WTC11 (cell line): ENCODE data around the gene INPP4B. TPM values are rescaled to one million over a fixed set of nuclear protein-coding genes. Genes with fewer than 3 reads are reported as not detected.

Experiments
- ATAC-seq: fragments of 200-7000 bp; cut with Tn5 transposase; 2 replicates; pipeline ENCODE4 v1.10.0; 2021; ENCODE audit warnings: mild to moderate bottlenecking, moderate library complexity
- CTCF ChIA-PET: fragments of 300-600 bp; sonication (Branson Sonifier 250); formaldehyde crosslinking; loops from one replicate; lab custom pipeline; 2021; ENCODE audit warnings: antibody characterized with exemption; lab: Charles Lee
- POLR2A ChIA-PET: fragments of 350-600 bp; sonication (Branson Sonifier 250); formaldehyde crosslinking; loops from one replicate; lab custom pipeline; 2021; ENCODE audit warnings: antibody characterized with exemption; lab: Charles Lee
- DNase-seq: peaks from one replicate; pipeline ENCODE4 v3.0.0; 2021; ENCODE audit warnings: low spot score
- H3K27ac Mint-ChIP-seq: 2 replicates; pipeline ENCODE4 v1.8.0; 2021; ENCODE audit warnings: mixed read lengths
- H3K27me3 Mint-ChIP-seq: 2 replicates; pipeline ENCODE4 v1.8.0; 2021; ENCODE audit warnings: low read depth, mild to moderate bottlenecking, moderate library complexity, mixed read lengths
- H3K36me3 Mint-ChIP-seq: 2 replicates; pipeline ENCODE4 v1.8.0; 2021; ENCODE audit warnings: mixed read lengths
- H3K4me1 Mint-ChIP-seq: 2 replicates; pipeline ENCODE4 v1.8.0; 2022; ENCODE audit warnings: mixed read lengths
- H3K4me3 Mint-ChIP-seq: 2 replicates; pipeline ENCODE4 v1.8.0; 2021; ENCODE audit warnings: mild to moderate bottlenecking, moderate library complexity, mixed read lengths
- H3K9me3 Mint-ChIP-seq: 2 replicates; pipeline ENCODE4 v1.8.0; 2021; ENCODE audit warnings: mixed read lengths
- AR ChIP-seq: fragments of 250-450 bp; sonication (Bioruptor Pico); IDR thresholded peaks from 2 replicates; pipeline ENCODE4 v1.9.0; 2021; ENCODE audit warnings: mild to moderate bottlenecking
- ARID4B ChIP-seq: sonication (generic); formaldehyde crosslinking; IDR thresholded peaks from 2 replicates; pipeline ENCODE4 v1.8.0; 2023; ENCODE audit warnings: missing genetic modification reagents, mild to moderate bottlenecking, borderline replicate concordance
- CREB1 ChIP-seq: sonication (generic); formaldehyde crosslinking; IDR thresholded peaks from 2 replicates; pipeline ENCODE4 v1.8.0; 2023; ENCODE audit warnings: mild to moderate bottlenecking, missing genetic modification reagents
- CREM ChIP-seq: sonication (generic); formaldehyde crosslinking; IDR thresholded peaks from 2 replicates; pipeline ENCODE4 v1.8.1; 2022; ENCODE audit warnings: mild to moderate bottlenecking, missing genetic modification reagents, moderate library complexity
- CTCF ChIP-seq: fragments of 200-600 bp; IDR thresholded peaks from 2 replicates; pipeline ENCODE4 v1.8.0; 2022; ENCODE audit warnings: antibody characterized with exemption
- E2F5 ChIP-seq: sonication (generic); formaldehyde crosslinking; IDR thresholded peaks from 2 replicates; pipeline ENCODE4 v1.8.1; 2022; ENCODE audit warnings: mild to moderate bottlenecking, moderate library complexity, missing genetic modification reagents
- FOXP1 ChIP-seq: sonication (generic); formaldehyde crosslinking; IDR thresholded peaks from 2 replicates; pipeline ENCODE4 v1.8.0; 2022; ENCODE audit warnings: missing genetic modification reagents, mild to moderate bottlenecking, moderate library complexity, borderline replicate concordance
- GRHL2 ChIP-seq: fragments of 250-450 bp; sonication (Bioruptor Pico); IDR thresholded peaks from 2 replicates; pipeline ENCODE4 v1.8.0; 2022; ENCODE audit warnings: mild to moderate bottlenecking, moderate library complexity; ENCODE audit not compliant: insufficient replicate concordance, severe bottlenecking
- HMGA2 ChIP-seq: fragments of 250-450 bp; sonication (Bioruptor Pico); IDR thresholded peaks from 2 replicates; pipeline ENCODE4 v1.4.0; 2021; ENCODE audit warnings: mild to moderate bottlenecking, moderate library complexity
- IRF2 ChIP-seq: sonication (generic); formaldehyde crosslinking; IDR thresholded peaks from 2 replicates; pipeline ENCODE4 v1.8.0; 2022; ENCODE audit warnings: low read depth, missing genetic modification reagents, borderline replicate concordance
- NFATC4 ChIP-seq: fragments of 250-450 bp; sonication (Bioruptor Pico); IDR thresholded peaks from 2 replicates; pipeline ENCODE4 v1.9.0; 2021; ENCODE audit warnings: mild to moderate bottlenecking
- NR2C2 ChIP-seq: sonication (generic); formaldehyde crosslinking; IDR thresholded peaks from 2 replicates; pipeline ENCODE4 v1.8.0; 2022; ENCODE audit warnings: mild to moderate bottlenecking, missing genetic modification reagents
- PREB ChIP-seq: sonication (generic); formaldehyde crosslinking; IDR thresholded peaks from 2 replicates; pipeline ENCODE4 v1.8.1; 2022; ENCODE audit warnings: mild to moderate bottlenecking, missing genetic modification reagents, moderate library complexity, borderline replicate concordance
- RORB ChIP-seq: fragments of 250-450 bp; sonication (Bioruptor Pico); IDR thresholded peaks from 2 replicates; pipeline ENCODE4 v1.9.0; 2021; ENCODE audit warnings: mild to moderate bottlenecking
- SMAD4 ChIP-seq: sonication (generic); formaldehyde crosslinking; IDR thresholded peaks from 2 replicates; pipeline ENCODE4 v1.8.0; 2022; ENCODE audit warnings: mild to moderate bottlenecking, missing genetic modification reagents
- USF2 ChIP-seq: sonication (generic); formaldehyde crosslinking; IDR thresholded peaks from 2 replicates; pipeline ENCODE4 v1.8.1; 2023; ENCODE audit warnings: mild to moderate bottlenecking, missing genetic modification reagents, moderate library complexity
- ZNF138 ChIP-seq: sonication (generic); formaldehyde crosslinking; conservative IDR thresholded peaks from 2 replicates; pipeline ENCODE4 v1.8.1; 2022; ENCODE audit warnings: mild to moderate bottlenecking, moderate library complexity, missing genetic modification reagents
- ZNF219 ChIP-seq: sonication (generic); formaldehyde crosslinking; IDR thresholded peaks from 2 replicates; pipeline ENCODE4 v1.8.0; 2023; ENCODE audit warnings: missing genetic modification reagents, mild to moderate bottlenecking, borderline replicate concordance
- ZNF416 ChIP-seq: fragments of 250-450 bp; sonication (Bioruptor Pico); IDR thresholded peaks from 2 replicates; pipeline ENCODE4 v1.9.0; 2021; ENCODE audit warnings: mild to moderate bottlenecking, inconsistent platforms
- ZNF423 ChIP-seq: fragments of 250-450 bp; sonication (Bioruptor Pico); IDR thresholded peaks from 2 replicates; pipeline ENCODE4 v2.1.2; 2022; ENCODE audit warnings: mild to moderate bottlenecking, moderate library complexity
- ZNF425 ChIP-seq: fragments of 250-450 bp; sonication (Bioruptor Pico); conservative IDR thresholded peaks from 2 replicates; pipeline ENCODE4 v1.9.0; 2021; ENCODE audit warnings: mild to moderate bottlenecking
- total RNA-seq: library from RNA; stranded (reverse); gene quantifications from 3 replicates; pipeline ENCODE4 v1.2.3, GENCODE V29; 2021

Gene INPP4B
- total RNA-seq, 1 experiment from 2014 or later: 0.92 TPM

- ChIA-PET CTCF (no interaction called here), POLR2A (no interaction called here)
- Mint-ChIP-seq H3K27ac (no peak overlapping the region), H3K4me3 (no peak overlapping the region), H3K36me3 (no peaks in the 10 kb centered on the region), H3K27me3 (peaks cover 7% of the 10 kb centered on the region), H3K4me1 (no peaks in the 10 kb centered on the region), H3K9me3 (no peaks in the 10 kb centered on the region)
- TF ChIP-seq ZNF416 (CRISPR knock-in tag) (no peak), CTCF (no peak), IRF2 (CRISPR knock-in tag) (no peak), ZNF423 (CRISPR knock-in tag) (no peak), FOXP1 (no peak), PREB (CRISPR knock-in tag) (no peak), RORB (CRISPR knock-in tag) (no peak), USF2 (CRISPR knock-in tag) (no peak), CREB1 (CRISPR knock-in tag) (no peak), NR2C2 (CRISPR knock-in tag) (no peak), GRHL2 (CRISPR knock-in tag) (no peak)
- DNase-seq (no peak), ATAC-seq (no peak)
Measured at GRCh38 chr4:142838778-142839177, 7.3 kb downstream of the INPP4B start.

- Mint-ChIP-seq H3K4me3 (no peak overlapping the region), H3K9me3 (no peaks in the 10 kb centered on the region), H3K27ac (no peak overlapping the region), H3K36me3 (no peaks in the 10 kb centered on the region), H3K4me1 (peaks cover 9% of the 10 kb centered on the region), H3K27me3 (no peaks in the 10 kb centered on the region)
- DNase-seq (no peak), ATAC-seq (no peak)
- POLR2A ChIA-PET: no interaction called here
- CTCF ChIA-PET: interaction anchor here (1.3 kb wide), 1 partner anchor 13 kb away, joined by 4 read pairs; no protein-coding TSS in a partner anchor
- TF ChIP-seq ZNF219: no peak
- TF ChIP-seq CREM: no peak
- no peak for TF ChIP-seq ZNF138 (CRISPR knock-in tag)
- TF ChIP-seq ARID4B (CRISPR knock-in tag): no peak
- TF ChIP-seq SMAD4 (CRISPR knock-in tag): no peak
- no peak for TF ChIP-seq E2F5 (CRISPR knock-in tag)
- no peak for TF ChIP-seq NR2C2 (CRISPR knock-in tag)
- TF ChIP-seq ZNF425 (CRISPR knock-in tag): no peak
- TF ChIP-seq AR (CRISPR knock-in tag): no peak
- TF ChIP-seq HMGA2 (CRISPR knock-in tag): no peak
- no peak for TF ChIP-seq NFATC4
Measured at GRCh38 chr4:142832022-142832421, 14.1 kb downstream of the INPP4B start.
